ENCODE measurements around the gene PHOSPHO1.
A peak's percentile ranks its signal among the peaks of the same experiment; 100 is the strongest.
"Not testable (repeated sequence)": the region's sequence is repeated elsewhere in the genome, so short reads cannot be mapped to it uniquely, and the experiment has no call there.

The PHOSPHO1 gene

DNA sequence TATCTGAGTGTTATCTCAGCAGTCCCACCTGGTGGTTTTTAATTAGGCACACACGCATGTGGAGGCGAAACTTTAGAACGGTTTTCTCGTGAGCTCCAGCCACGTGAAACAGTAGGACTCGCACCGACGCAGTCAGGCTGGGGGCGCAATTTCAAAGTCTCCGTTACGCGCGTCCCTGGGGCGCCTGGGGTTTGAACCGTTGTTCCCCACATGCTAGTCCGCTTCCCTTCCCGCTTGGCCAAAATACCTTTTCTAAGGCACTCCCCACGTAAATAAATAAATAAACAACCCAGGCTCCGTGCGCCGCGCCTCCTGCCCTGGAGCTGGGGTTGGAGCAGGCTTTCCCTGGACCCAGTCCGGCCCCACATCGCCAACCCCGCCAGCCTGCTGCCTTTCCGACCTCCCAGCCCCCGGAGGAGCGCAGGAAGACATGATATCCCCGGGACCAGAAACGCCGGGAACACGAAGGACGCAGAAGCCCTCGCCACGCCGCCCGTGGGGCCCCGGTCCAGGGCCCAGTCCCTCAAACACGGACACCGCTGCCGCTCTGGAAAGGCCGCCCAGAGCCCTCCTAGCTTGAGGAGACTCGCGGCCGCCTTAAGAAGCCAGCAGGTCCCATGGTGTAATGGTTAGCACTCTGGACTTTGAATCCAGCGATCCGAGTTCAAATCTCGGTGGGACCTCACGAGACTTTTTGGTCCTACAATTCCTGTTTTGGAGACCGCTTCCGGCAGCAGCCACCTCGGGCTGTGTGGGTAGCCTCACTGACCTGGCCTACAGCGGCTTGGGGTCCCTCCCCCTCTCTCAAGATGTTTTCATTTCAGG is 38.5 kb downstream of the PHOSPHO1 start:
- DNase-seq (ENCODE audit: low spot score) = peak; percentile 58

DNA sequence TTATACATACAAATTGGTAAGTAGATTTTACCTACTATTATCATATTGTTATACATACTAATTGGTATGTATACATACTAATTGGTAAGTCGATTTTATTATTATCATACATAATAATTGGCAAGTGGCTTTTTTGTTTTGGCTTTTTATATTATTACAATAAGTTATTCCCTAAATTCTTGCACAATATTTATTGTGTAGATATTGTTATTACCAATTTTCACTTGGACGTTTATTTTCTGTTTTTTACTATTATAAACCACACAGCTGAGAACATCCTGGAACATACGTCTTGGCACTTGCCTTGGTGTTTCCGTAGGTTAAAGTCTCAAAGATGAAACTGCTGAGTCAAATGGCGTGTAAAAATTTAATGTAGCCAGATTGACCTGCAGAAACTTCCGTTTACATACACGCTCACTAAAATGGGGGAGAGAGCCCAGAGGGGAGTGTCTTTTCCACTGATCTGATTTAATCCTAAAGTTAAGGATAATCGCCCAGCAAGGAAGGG is 39.1 kb downstream of the PHOSPHO1 start:
- no peak for DNase-seq (ENCODE audit: low spot score)

- no peak for DNase-seq (ENCODE audit: low spot score)
Measured at GRCh38 chr17:49190932-49191331, 39.7 kb downstream of the PHOSPHO1 start.

- no peak for DNase-seq (ENCODE audit: low spot score)
Measured at GRCh38 chr17:49187301-49187700, 43.3 kb downstream of the PHOSPHO1 start.

DNA sequence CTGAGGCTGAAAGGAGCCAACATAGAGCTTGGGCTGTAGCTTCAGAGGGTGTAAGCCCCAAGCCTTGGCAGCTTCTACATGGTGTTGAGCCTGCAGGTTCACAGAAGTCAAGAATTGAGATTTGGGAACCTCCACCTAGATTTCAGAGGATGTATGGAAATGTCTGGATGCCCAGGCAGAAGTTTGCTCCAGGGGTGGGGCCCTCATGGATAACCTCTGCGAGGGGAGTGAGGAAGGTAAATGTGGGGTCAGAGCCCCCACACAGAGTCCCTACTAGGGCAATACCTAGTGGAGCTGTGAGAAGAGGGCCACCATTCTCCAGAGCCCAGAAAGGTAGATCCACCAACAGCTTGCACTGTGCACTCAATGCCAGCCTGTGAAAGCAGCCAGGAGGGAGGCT is 45.2 kb downstream of the PHOSPHO1 start:
- DNase-seq (ENCODE audit: low spot score) = not testable (repeated sequence)

DNA sequence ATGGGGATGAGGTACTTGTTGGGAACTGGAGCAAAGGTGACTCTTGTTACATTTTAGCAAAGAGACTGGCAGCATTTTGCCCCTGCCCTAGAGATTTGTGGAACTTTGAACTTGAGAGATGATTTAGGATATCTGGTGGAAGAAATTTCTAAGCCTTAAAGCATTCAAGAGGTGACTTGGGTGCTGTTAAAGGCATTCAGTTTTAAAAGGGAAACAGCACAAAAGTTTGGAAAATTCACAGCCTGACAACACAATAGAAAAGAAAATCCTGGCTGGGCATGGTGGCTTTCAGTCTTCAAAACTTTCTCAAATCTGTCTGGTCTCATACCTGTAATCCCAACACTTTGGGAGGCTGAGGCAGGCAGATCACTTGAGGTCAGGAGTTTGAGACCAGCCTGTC is 46.1 kb downstream of the PHOSPHO1 start:
- not testable (repeated sequence) for DNase-seq (ENCODE audit: low spot score)

DNA sequence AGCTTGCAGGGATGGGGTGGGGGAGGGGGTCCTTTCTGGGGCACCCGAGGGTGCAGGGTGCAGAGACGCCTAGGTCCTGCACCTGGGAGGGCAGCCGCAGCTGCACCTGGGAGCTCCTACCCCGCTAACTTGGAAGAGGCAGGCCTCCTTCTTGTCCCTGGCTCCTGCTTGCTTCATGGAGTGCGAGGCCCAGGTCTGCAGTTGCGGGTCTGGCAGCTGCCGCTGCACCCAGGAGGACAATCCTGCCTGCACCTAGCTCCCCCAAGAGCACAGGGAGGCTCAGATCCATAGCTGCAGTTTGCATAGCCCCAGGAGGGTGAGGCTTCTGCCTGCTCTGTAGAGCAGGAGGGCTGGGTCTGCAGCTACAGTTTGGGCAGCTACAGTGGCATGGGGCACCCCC is 46.8 kb downstream of the PHOSPHO1 start:
- no peak for DNase-seq (ENCODE audit: low spot score)

DNA sequence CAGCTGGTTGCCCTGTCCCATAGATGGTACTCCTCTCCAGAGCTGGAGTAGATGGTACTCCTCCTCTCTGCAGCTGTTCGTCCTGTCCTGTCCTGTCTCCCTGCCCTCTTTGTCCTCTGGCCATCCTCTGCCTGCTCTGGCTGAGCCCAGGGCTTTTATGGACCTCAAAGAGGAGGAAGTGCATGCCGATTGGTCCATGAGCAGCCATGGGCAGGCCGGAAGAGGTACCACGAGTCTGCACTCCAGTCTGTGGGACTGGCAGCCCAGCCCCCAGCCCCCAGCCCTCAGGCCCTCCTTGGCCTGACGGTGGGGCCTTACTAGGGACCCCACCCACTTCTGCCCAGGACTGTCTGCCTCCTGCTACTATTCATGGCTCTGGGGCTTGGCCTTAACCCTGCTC is 47.2 kb downstream of the PHOSPHO1 start:
- no peak for DNase-seq (ENCODE audit: low spot score)

- DNase-seq (ENCODE audit: low spot score) = no peak
Measured at GRCh38 chr17:49180998-49181635, 49.5 kb downstream of the PHOSPHO1 start.

DNA sequence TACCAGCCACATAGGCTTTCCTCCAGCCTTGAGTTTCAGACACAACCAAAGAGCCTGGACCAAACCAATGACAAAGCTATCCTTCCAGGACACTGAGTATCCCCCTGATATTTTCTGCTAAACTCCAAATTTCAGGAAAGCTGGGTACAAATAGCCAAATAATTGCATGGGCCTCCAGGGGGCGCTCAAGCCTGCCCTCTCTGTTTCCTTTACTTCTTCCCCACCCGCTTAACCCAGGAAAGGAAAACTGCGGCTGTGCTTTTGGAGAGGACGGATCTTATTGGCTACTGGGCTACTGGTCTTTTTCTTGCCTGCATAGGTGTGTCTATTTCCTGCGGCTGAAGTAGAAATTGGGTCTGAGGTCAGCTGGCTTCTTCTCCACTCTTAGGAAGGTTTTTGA is 50.3 kb downstream of the PHOSPHO1 start:
- peak; percentile 60 for DNase-seq (ENCODE audit: low spot score)

GRCh38 chr17:49175978-49176377 is 54.6 kb downstream of the PHOSPHO1 start:
- not testable (repeated sequence) for DNase-seq (ENCODE audit: low spot score)
